Measurements from ENCODE around the gene SCRT2. TPM values are rescaled to one million over a fixed set of nuclear protein-coding genes. Genes with fewer than 3 reads are reported as not detected.

The SCRT2 gene
- total and polyA plus RNA-seq, 2 of the 8 experiments (the other 6 are each of a cell fraction or from before 2014, with no cell fraction given), result 0.12 to 0.34 TPM

DNA sequence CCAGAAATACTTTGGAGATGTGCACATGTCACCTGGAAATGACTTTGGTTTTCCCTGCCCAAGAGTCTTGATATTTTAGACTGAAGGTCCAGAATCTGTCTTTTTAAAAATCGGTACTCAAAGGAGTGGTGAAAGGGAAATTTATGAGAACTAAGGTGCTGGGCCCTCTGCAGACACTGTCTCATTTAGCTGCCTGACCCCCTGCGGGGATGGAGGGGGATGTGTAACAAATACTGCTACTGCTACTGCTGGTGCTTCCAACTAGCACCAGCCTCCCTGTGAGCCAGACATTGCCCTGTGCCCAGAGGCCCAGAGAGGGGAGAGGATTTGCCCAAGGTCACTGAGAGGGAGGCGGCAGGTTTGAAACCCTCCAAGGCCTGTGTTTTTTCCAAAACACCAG, 7.0 kb downstream of the SCRT2 start:
- Histone ChIP-seq H3K4me1 (replicated peaks in 1 of 4; ENCODE audit: control insufficient read depth in 3 of 4, insufficient read depth in 4 of 4, low read length in 3 of 4) (peaks cover 2 to 18% (median 11%) of the 10 kb centered on the region in 4 experiments), H4K8ac (ENCODE audit: extremely low read depth, insufficient read depth, low read length) (no peak overlapping the region), H3K27ac (ENCODE audit: low read depth, low read length) (no peak overlapping the region), H2BK5ac (ENCODE audit: low read depth, low read length) (no peak overlapping the region), H3K9me3 (ENCODE audit: insufficient read depth in 2 of 2, low read depth in 1 of 2, low read length in 1 of 2) (peaks cover 4 to 5% of the 10 kb centered on the region in 2 experiments), H2AFZ (ENCODE audit: low read length) (no peak overlapping the region), H2BK15ac (ENCODE audit: low read length) (no peak overlapping the region), H2BK12ac (ENCODE audit: low read depth, low read length) (no peak overlapping the region), H3K14ac (ENCODE audit: insufficient read length) (no peak overlapping the region), H4K20me1 (replicated peaks in 1 of 2; ENCODE audit: control insufficient read depth in 1 of 2, insufficient read depth in 2 of 2, low read length in 2 of 2) (no peaks in the 10 kb centered on the region), H3K4ac (replicated peaks; ENCODE audit: insufficient read length, low read depth, low read length) (no peak overlapping the region), H3K56ac (replicated peaks; ENCODE audit: insufficient read length, low read depth, low read length) (no peak overlapping the region), H4K5ac (ENCODE audit: insufficient read length, low read depth, low read length) (no peak overlapping the region), H3K79me2 (ENCODE audit: control insufficient read depth in 1 of 2, insufficient read depth in 2 of 2, low read length in 2 of 2) (no peaks in the 10 kb centered on the region), H3K23me2 (ENCODE audit: low read depth, low read length) (peaks cover 2% of the 10 kb centered on the region), H2BK120ac (replicated peaks; ENCODE audit: low read depth, low read length) (no peak overlapping the region), H2BK20ac (ENCODE audit: low read length) (no peak overlapping the region), H2AK5ac (ENCODE audit: low read depth, low read length) (no peak overlapping the region), H3K23ac (ENCODE audit: insufficient read length) (no peak overlapping the region), H3K9ac (replicated peaks in 1 of 4; ENCODE audit: extremely low read depth in 1 of 4, low read depth in 3 of 4, low read length in 3 of 4) (no peak overlapping the region), H4K91ac (replicated peaks; ENCODE audit: insufficient read length, low read length) (no peak overlapping the region), H3K79me1 (ENCODE audit: low read depth, low read length) (no peaks in the 10 kb centered on the region), H3K4me2 (ENCODE audit: insufficient read depth in 1 of 2, low read depth in 2 of 2, low read length in 2 of 2) (no peak overlapping the region), H3K27me3 (replicated peaks in 1 of 4; ENCODE audit: control insufficient read depth in 3 of 4, extremely low read depth in 1 of 4, insufficient read depth in 3 of 4, low read length in 3 of 4) (peaks cover 5 to 17% (median 16%) of the 10 kb centered on the region in 4 experiments), H3K4me3 (ENCODE audit: extremely low read depth in 1 of 4, insufficient read depth in 2 of 4, low read depth in 3 of 4, low read length in 4 of 4) (no peak overlapping the region), H3K36me3 (ENCODE audit: control insufficient read depth in 2 of 4, insufficient read depth in 4 of 4, low read length in 3 of 4) (no peaks in the 10 kb centered on the region), H3K18ac (ENCODE audit: extremely low read depth, low read length) (no peak overlapping the region)
- TF ChIP-seq PHF8 (conservative IDR thresholded peaks at IDR 0.05; ENCODE audit: low read depth, low read length) (no peak), RBBP5 (IDR thresholded peaks at IDR 0.05; ENCODE audit: borderline replicate concordance, low read depth, low read length) (no peak), FOSL1 (IDR thresholded peaks at IDR 0.05; ENCODE audit: insufficient read depth, low read depth, low read length) (no peak)
- no peak for DNase-seq (ENCODE audit: low read depth in 1 of 2, low spot score in 2 of 2)
- FAIRE-seq, result no peak
- POLR2A ChIA-PET (ENCODE audit: partially characterized antibody), result interaction anchor here (1.8 kb wide), 1 partner anchor 16 kb away, joined by 4 read pairs; no protein-coding TSS in a partner anchor
- CTCF ChIA-PET (ENCODE audit: partially characterized antibody), result interaction anchor here (1.2 to 11.1 kb wide), 27 partner anchors 8 to 243 kb away, joined by 3 to 157 read pairs (median 11); partner anchors contain the start of genes SCRT2 and SRXN1
- WGBS, 2 experiments (ENCODE audit: extremely low coverage in 1 of 2, insufficient coverage in 1 of 2, insufficient read length in 1 of 2, insufficient replicate concordance in 2 of 2, low coverage in 1 of 2, low lambda C conversion rate in 2 of 2, missing lambda C conversion rate in 1 of 2), result 82% methylated on average over 3 of the region's 3 CpGs; no CpG with 5 or more reads in 1 of the 2 experiments
